Trophoblast cell (in vitro differentiated cells and primary cell): ENCODE data around the gene VPS13D.

Source experiments
- DNase-seq, 2 donors: peaks; one replicate each; pipeline ENCODE4 v3.0.0-alpha.2; 2016
- H2AFZ ChIP-seq: 2 replicates; pipeline ENCODE4 v1.6.1; 2013; ENCODE audit warnings: low read length, moderate library complexity, mild to moderate bottlenecking; ENCODE audit not compliant: insufficient read depth, poor library complexity
- H2AK5ac ChIP-seq: 2 replicates; pipeline ENCODE4 v1.6.1; 2013; ENCODE audit warnings: mild to moderate bottlenecking, low read length
- H2BK120ac ChIP-seq: 2 replicates; pipeline ENCODE4 v1.6.1; 2013; ENCODE audit warnings: low read length, mild to moderate bottlenecking, moderate library complexity; ENCODE audit not compliant: insufficient read depth, poor library complexity
- H2BK12ac ChIP-seq: 2 replicates; pipeline ENCODE4 v1.6.1; 2013; ENCODE audit warnings: mild to moderate bottlenecking, low read length, moderate library complexity
- H2BK5ac ChIP-seq: 2 replicates; pipeline ENCODE4 v1.6.1; 2013; ENCODE audit warnings: low read length, low read depth, moderate library complexity, mild to moderate bottlenecking; ENCODE audit not compliant: poor library complexity
- H3K14ac ChIP-seq: 2 replicates; pipeline ENCODE4 v1.6.1; 2013; ENCODE audit warnings: mild to moderate bottlenecking, low read length
- H3K18ac ChIP-seq: 2 replicates; pipeline ENCODE4 v1.6.1; 2013; ENCODE audit warnings: mild to moderate bottlenecking, low read length
- H3K23ac ChIP-seq: 2 replicates; pipeline ENCODE4 v1.6.1; 2013; ENCODE audit warnings: low read length
- H3K27ac ChIP-seq: 2 replicates; pipeline ENCODE4 v1.5.1; 2013; ENCODE audit warnings: low read depth, mild to moderate bottlenecking, inconsistent platforms, low read length, moderate library complexity
- H3K27me3 ChIP-seq: 2 replicates; pipeline ENCODE4 v1.6.1; 2013; ENCODE audit warnings: inconsistent platforms, mild to moderate bottlenecking, low read length, moderate library complexity; ENCODE audit not compliant: insufficient read depth
- H3K36me3 ChIP-seq, 2 experiments: 1 replicate in 1 of 2; 2 replicates in 1 of 2; pipeline ENCODE4 v1.6.1; 2013; ENCODE audit warnings: low read length in 2 of 2, mild to moderate bottlenecking in 2 of 2, moderate library complexity in 1 of 2; ENCODE audit not compliant: insufficient read depth in 2 of 2, control insufficient read depth in 1 of 2
- H3K4ac ChIP-seq: 2 replicates; pipeline ENCODE4 v1.6.1; 2013; ENCODE audit warnings: low read depth, mild to moderate bottlenecking, low read length, moderate library complexity
- H3K4me1 ChIP-seq, 2 experiments: 1 replicate in 1 of 2; 2 replicates in 1 of 2; pipeline ENCODE4 v1.6.1; 2013; ENCODE audit warnings: low read length in 2 of 2, mild to moderate bottlenecking in 2 of 2, moderate library complexity in 1 of 2; ENCODE audit not compliant: insufficient read depth in 2 of 2, control insufficient read depth in 1 of 2
- H3K4me2 ChIP-seq: 2 replicates; pipeline ENCODE4 v1.6.1; 2013; ENCODE audit warnings: inconsistent platforms, mild to moderate bottlenecking, low read length, moderate library complexity
- H3K4me3 ChIP-seq: 2 replicates; pipeline ENCODE4 v1.5.1; 2013; ENCODE audit warnings: mild to moderate bottlenecking, low read depth, low read length, inconsistent platforms
- H3K79me1 ChIP-seq: one replicate; pipeline ENCODE4 v1.6.1; 2013; ENCODE audit warnings: low read length
- H3K79me2 ChIP-seq: 2 replicates; pipeline ENCODE4 v1.6.1; 2013; ENCODE audit warnings: low read length, mild to moderate bottlenecking; ENCODE audit not compliant: control insufficient read depth, insufficient read depth, poor library complexity
- H3K9ac ChIP-seq: 2 replicates; pipeline ENCODE4 v1.6.1; 2013; ENCODE audit warnings: mild to moderate bottlenecking, low read length
- H3K9me3 ChIP-seq: 2 replicates; pipeline ENCODE4 v1.6.1; 2013; ENCODE audit warnings: low read depth, mild to moderate bottlenecking, control low read depth, inconsistent platforms, low read length; ENCODE audit not compliant: insufficient read depth
- H4K12ac ChIP-seq: 2 replicates; pipeline ENCODE4 v1.6.1; 2013; ENCODE audit warnings: low read depth, mild to moderate bottlenecking, low read length, moderate library complexity
- H4K8ac ChIP-seq: 2 replicates; pipeline ENCODE4 v1.6.1; 2013; ENCODE audit warnings: low read depth, mild to moderate bottlenecking, low read length, moderate library complexity
- H4K91ac ChIP-seq: one replicate; pipeline ENCODE4 v1.6.1; 2013; ENCODE audit warnings: low read depth, mild to moderate bottlenecking, low read length, moderate library complexity
- WGBS: extraction: QIAGEN DNeasy Blood & Tissue Kit; methylation state at CpG from one replicate; pipeline ENCODE4 v1.1.7; 2013; ENCODE audit warnings: missing lambda C conversion rate; ENCODE audit not compliant: insufficient read length, insufficient coverage; ENCODE audit errors: extremely low coverage; 5-methylcytosine and 5-hydroxymethylcytosine counted together

VPS13D gene

DNA sequence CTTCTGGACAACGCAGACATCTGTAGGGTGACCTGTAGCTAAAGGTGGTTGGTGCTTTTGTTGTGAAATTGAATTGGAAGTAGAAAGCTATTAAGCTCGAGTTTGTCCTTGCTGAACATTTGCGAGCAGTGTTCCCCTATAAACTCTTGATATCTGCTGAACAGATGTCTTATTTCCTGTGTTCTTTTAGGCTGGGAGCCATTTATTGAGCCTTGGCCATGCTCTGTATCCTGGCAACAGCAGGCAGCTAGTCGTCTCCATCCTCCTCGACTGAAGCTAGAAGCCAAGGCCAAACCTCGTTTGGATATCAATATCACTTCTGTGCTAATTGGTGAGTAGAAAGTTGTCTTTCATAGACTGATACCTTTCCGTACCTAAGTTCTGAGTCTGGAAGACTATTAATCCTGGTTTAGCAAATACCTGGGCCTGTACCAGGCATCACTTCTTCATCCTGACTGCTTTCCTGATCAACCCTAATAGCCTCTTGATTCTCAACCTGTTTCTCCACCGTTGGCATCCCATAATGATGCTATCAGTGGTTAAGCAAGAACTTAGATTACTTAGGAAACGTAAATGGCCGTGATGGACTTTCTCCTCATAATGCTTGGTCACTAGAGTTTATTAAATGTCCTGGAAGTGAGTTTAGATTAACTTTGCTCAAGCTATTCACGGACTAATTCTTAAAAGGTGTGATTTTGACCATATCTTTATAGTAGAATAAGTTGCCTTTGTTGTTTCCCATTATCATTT, 103.4 kb downstream of the VPS13D start:
- Histone ChIP-seq H3K23ac (no peak overlapping the region), H2BK5ac (no peak overlapping the region), H3K36me3 (peaks cover 13 to 15% of the 10 kb centered on the region in 2 experiments), H3K4me2 (no peak overlapping the region), H2AK5ac (no peak overlapping the region), H3K79me2 (no peaks in the 10 kb centered on the region), H4K91ac (no peak overlapping the region), H3K9ac (peak overlapping the region; percentile 6), H3K4me3 (no peak overlapping the region), H4K12ac (no peak overlapping the region), H3K79me1 (no peaks in the 10 kb centered on the region), H2BK12ac (no peak overlapping the region), H3K27ac (no peak overlapping the region), H3K14ac (no peak overlapping the region), H3K4ac (no peak overlapping the region), H3K27me3 (no peaks in the 10 kb centered on the region), H3K4me1 (no peaks in the 10 kb centered on the region), H3K9me3 (no peaks in the 10 kb centered on the region), H4K8ac (no peak overlapping the region), H2BK120ac (no peak overlapping the region), H2AFZ (no peak overlapping the region), H3K18ac (no peak overlapping the region)
- DNase-seq, result no peak
- WGBS, result no CpG with 5 or more reads among the region's 11 CpGs

DNA sequence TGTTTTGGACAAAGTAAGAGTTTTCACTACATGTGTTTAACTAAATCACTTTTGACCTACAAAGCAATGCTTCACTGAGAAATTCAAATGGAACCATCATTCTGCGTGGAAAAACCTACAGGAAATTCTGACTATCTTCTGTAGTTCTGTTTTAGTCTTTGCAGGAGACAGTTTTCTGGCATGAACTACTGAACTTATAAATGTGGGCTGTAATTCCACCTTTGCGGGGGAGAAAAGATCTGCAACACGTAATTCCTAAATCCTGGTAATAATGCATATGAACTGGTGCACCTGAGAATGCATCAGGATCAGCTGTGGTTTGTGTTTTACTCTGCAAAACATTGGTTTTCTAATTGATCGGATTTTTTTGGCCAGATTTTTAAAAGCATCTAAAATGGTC, 106.0 kb downstream of the VPS13D start:
- H3K18ac ChIP-seq, result no peak overlapping the region
- no peak overlapping the region for H4K91ac ChIP-seq
- no peak overlapping the region for H4K12ac ChIP-seq
- peaks cover 6 to 13% of the 10 kb centered on the region in 2 experiments for H3K36me3 ChIP-seq
- H2BK12ac ChIP-seq, result no peak overlapping the region
- no peak overlapping the region for H3K23ac ChIP-seq
- no peak overlapping the region for H3K27ac ChIP-seq
- H3K79me2 ChIP-seq, result no peaks in the 10 kb centered on the region
- no peaks in the 10 kb centered on the region for H3K4me1 ChIP-seq
- no peaks in the 10 kb centered on the region for H3K27me3 ChIP-seq
- no peak overlapping the region for H3K4me3 ChIP-seq
- H3K9ac ChIP-seq, result no peak overlapping the region
- no peaks in the 10 kb centered on the region for H3K79me1 ChIP-seq
- no peak overlapping the region for H2BK5ac ChIP-seq
- no peaks in the 10 kb centered on the region for H3K9me3 ChIP-seq
- no CpG with 5 or more reads among the region's 4 CpGs for WGBS
- no peak overlapping the region for H4K8ac ChIP-seq
- H3K4me2 ChIP-seq, result no peak overlapping the region
- DNase-seq, result no peak
- no peak overlapping the region for H2AFZ ChIP-seq
- no peak overlapping the region for H2BK120ac ChIP-seq
- no peak overlapping the region for H3K4ac ChIP-seq
- H2AK5ac ChIP-seq, result no peak overlapping the region
- H3K14ac ChIP-seq, result no peak overlapping the region

DNA sequence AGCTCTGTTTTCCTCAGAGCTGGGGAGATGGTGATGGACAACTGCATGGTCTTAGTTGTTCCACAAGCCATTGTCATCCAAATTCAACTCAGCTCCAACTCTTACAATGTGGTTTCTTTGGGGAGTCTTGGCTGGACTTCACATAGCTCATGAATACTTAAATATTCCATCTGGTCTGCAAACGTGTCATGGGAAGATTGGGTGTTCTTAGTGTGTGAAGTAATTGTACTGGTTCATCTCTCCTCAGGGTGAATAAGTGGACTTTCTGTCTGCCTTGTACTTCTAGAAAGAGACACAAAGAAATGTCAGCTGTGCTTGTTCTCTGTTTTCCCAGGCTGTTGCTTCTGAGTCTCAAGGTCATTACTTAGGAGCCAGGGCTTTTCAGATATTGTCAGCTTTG, 106.6 kb downstream of the VPS13D start:
- H3K79me2 ChIP-seq, result no peaks in the 10 kb centered on the region
- H4K91ac ChIP-seq, result no peak overlapping the region
- DNase-seq, result no peak
- H2BK120ac ChIP-seq, result no peak overlapping the region
- no peak overlapping the region for H2AK5ac ChIP-seq
- no peak overlapping the region for H2BK12ac ChIP-seq
- no peaks in the 10 kb centered on the region for H3K9me3 ChIP-seq
- no peaks in the 10 kb centered on the region for H3K79me1 ChIP-seq
- H4K8ac ChIP-seq, result no peak overlapping the region
- H3K4me3 ChIP-seq, result no peak overlapping the region
- no peak overlapping the region for H3K27ac ChIP-seq
- no peak overlapping the region for H4K12ac ChIP-seq
- no peak overlapping the region for H3K9ac ChIP-seq
- H3K4ac ChIP-seq, result no peak overlapping the region
- H2AFZ ChIP-seq, result no peak overlapping the region
- no peak overlapping the region for H3K4me2 ChIP-seq
- no peak overlapping the region for H3K14ac ChIP-seq
- H2BK5ac ChIP-seq, result no peak overlapping the region
- peaks cover 6 to 14% of the 10 kb centered on the region in 2 experiments for H3K36me3 ChIP-seq
- no CpG with 5 or more reads among the region's 1 CpG for WGBS
- H3K4me1 ChIP-seq, result no peaks in the 10 kb centered on the region
- H3K27me3 ChIP-seq, result no peaks in the 10 kb centered on the region
- H3K23ac ChIP-seq, result no peak overlapping the region
- H3K18ac ChIP-seq, result no peak overlapping the region

DNA sequence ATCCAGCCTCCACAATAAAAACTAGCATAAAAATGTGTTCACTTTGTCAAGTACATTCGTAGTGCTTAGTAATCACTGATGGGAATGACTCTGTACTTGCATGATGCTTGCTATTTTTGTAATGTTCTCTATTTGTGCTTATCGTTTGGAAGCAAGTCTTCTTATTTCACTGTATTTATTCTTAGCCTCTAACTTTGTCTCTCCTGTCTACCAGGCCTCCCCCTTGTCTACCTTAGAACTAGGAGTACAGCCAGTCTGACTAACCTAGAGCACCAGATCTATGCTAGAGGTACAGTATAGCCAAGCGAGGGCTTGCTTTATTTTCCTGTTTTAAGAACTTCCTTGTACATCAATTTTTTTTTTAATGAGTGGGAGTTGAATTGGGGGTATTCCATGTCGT, 108.2 kb downstream of the VPS13D start:
- no peaks in the 10 kb centered on the region for H3K79me2 ChIP-seq
- H3K18ac ChIP-seq, result no peak overlapping the region
- H3K79me1 ChIP-seq, result no peaks in the 10 kb centered on the region
- no peaks in the 10 kb centered on the region for H3K4me1 ChIP-seq
- no peaks in the 10 kb centered on the region for H3K27me3 ChIP-seq
- H3K4me2 ChIP-seq, result no peak overlapping the region
- H2BK5ac ChIP-seq, result no peak overlapping the region
- no peak overlapping the region for H3K4me3 ChIP-seq
- no peak for DNase-seq
- no peak overlapping the region for H4K8ac ChIP-seq
- H2BK120ac ChIP-seq, result no peak overlapping the region
- no peak overlapping the region for H2AFZ ChIP-seq
- no CpG with 5 or more reads among the region's 4 CpGs for WGBS
- H3K36me3 ChIP-seq, result peaks cover 8 to 13% of the 10 kb centered on the region in 2 experiments
- H3K14ac ChIP-seq, result no peak overlapping the region
- H3K4ac ChIP-seq, result no peak overlapping the region
- no peak overlapping the region for H3K9ac ChIP-seq
- H4K91ac ChIP-seq, result no peak overlapping the region
- H3K9me3 ChIP-seq, result no peaks in the 10 kb centered on the region
- H2BK12ac ChIP-seq, result no peak overlapping the region
- no peak overlapping the region for H4K12ac ChIP-seq
- H2AK5ac ChIP-seq, result no peak overlapping the region
- H3K23ac ChIP-seq, result no peak overlapping the region
- H3K27ac ChIP-seq, result no peak overlapping the region
